Karpas-422 (cell line): ENCODE data around the gene C2orf49. TPM values are rescaled to one million over a fixed set of nuclear protein-coding genes. Genes with fewer than 3 reads are reported as not detected.

ENCODE experiments used
- DNase-seq: peaks from one replicate; pipeline ENCODE4 v3.0.0-alpha.2; 2015
- H2AFZ ChIP-seq: fragments of 200-600 bp; sonication (generic); 2 replicates; pipeline ENCODE4 v1.6.1; 2014; ENCODE audit warnings: antibody characterized with exemption, low read length, mixed read lengths
- H3K27ac ChIP-seq: fragments of 200-600 bp; sonication (generic); 2 replicates; pipeline ENCODE4 v1.5.1; 2014; ENCODE audit warnings: mild to moderate bottlenecking, low read length, moderate library complexity
- H3K27me3 ChIP-seq: fragments of 200-600 bp; sonication (generic); 2 replicates; pipeline ENCODE4 v1.6.1; 2014; ENCODE audit warnings: low read length, mixed read lengths
- H3K36me3 ChIP-seq: fragments of 200-600 bp; sonication (generic); 2 replicates; pipeline ENCODE4 v1.6.1; 2014; ENCODE audit warnings: low read length, mixed read lengths; ENCODE audit not compliant: insufficient read depth
- H3K4me1 ChIP-seq: fragments of 200-600 bp; sonication (generic); 2 replicates; pipeline ENCODE4 v1.6.1; 2014; ENCODE audit warnings: mild to moderate bottlenecking, low read length, mixed read lengths
- H3K4me2 ChIP-seq: fragments of 200-600 bp; sonication (generic); 2 replicates; pipeline ENCODE4 v1.6.1; 2014; ENCODE audit warnings: low read length, low read depth, mild to moderate bottlenecking; ENCODE audit not compliant: poor library complexity, severe bottlenecking
- H3K4me3 ChIP-seq: fragments of 200-600 bp; sonication (generic); 2 replicates; pipeline ENCODE4 v1.5.1; 2014; ENCODE audit warnings: mild to moderate bottlenecking, antibody characterized with exemption, low read length, mixed read lengths
- H3K79me2 ChIP-seq: fragments of 200-600 bp; sonication (generic); 2 replicates; pipeline ENCODE4 v1.6.1; 2014; ENCODE audit warnings: mild to moderate bottlenecking, low read length, mixed read lengths
- H3K9ac ChIP-seq: fragments of 200-600 bp; sonication (generic); 2 replicates; pipeline ENCODE4 v1.6.0; 2014; ENCODE audit warnings: low read length
- H3K9me2 ChIP-seq: fragments of 200-600 bp; sonication (generic), shearing (Covaris generic); replicated peaks from 2 replicates; pipeline ENCODE4 v1.6.0; 2014; ENCODE audit warnings: mild to moderate bottlenecking, low read length, moderate library complexity; ENCODE audit not compliant: insufficient read depth
- H3K9me3 ChIP-seq: fragments of 300-700, 200-600 bp; sonication (generic); 2 replicates; pipeline ENCODE4 v1.6.1; 2014; ENCODE audit warnings: low read length, mixed read lengths
- H4K20me1 ChIP-seq: fragments of 200-600 bp; sonication (generic); 2 replicates; pipeline ENCODE4 v1.6.1; 2014; ENCODE audit warnings: mild to moderate bottlenecking, antibody characterized with exemption, low read length, low read depth; ENCODE audit not compliant: insufficient read depth
- total RNA-seq: library from RNA; depleted of rRNA; stranded (reverse); fragments of >200 nt; shearing (Covaris generic); gene quantifications from 2 replicates; pipeline ENCODE4 v1.2.3, GENCODE V29; 2014; ENCODE audit warnings: low replicate concordance

Gene C2orf49
- total RNA-seq, 1 experiment from 2014 or later, result 26.3 TPM

- Histone ChIP-seq H3K9me2 (no peaks in the 10 kb centered on the region), H4K20me1 (no peaks in the 10 kb centered on the region), H3K4me1 (no peaks in the 10 kb centered on the region), H3K79me2 (no peaks in the 10 kb centered on the region), H3K27me3 (no peaks in the 10 kb centered on the region), H3K4me2 (no peak overlapping the region), H3K4me3 (no peak overlapping the region), H3K27ac (no peak overlapping the region), H2AFZ (no peak overlapping the region), H3K36me3 (no peaks in the 10 kb centered on the region), H3K9me3 (no peaks in the 10 kb centered on the region), H3K9ac (no peak overlapping the region)
- no peak for DNase-seq
Observed at GRCh38 chr2:105391763-105392662, 54.7 kb downstream of the C2orf49 start.

DNA sequence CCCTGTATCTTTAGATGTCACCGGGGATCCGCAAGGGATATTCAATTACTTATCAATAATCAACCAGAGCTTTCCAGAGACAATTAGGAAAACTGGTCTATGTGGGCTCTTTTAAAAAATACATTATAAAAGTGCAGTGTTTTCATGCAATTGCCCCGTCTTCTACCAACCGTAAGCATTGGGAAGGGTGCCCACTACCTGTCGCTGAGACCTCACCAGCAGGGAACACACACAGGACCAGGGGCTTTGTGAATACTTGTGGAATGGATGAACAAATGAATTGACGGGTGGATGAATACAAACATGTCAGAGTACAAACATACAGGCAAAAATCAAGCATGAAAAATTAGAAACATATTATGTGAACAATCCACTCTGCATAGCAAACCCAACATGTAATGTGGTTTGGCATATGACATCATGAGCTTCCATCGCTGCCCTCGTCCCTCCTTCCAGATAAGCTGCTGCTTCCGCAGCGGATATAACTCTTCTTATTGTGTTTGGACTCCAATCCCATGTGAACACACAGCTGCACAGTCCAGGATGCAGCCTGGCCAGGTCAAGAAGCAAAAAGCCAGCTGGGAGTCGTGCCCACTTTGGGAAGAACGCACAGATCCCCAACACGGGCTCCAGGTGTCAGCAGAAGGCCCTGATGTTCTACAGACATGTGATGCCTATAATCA is 56.2 kb downstream of the C2orf49 start:
- H3K36me3 ChIP-seq, result no peaks in the 10 kb centered on the region
- no peak overlapping the region for H3K4me2 ChIP-seq
- no peak overlapping the region for H3K9ac ChIP-seq
- H4K20me1 ChIP-seq, result no peaks in the 10 kb centered on the region
- H3K79me2 ChIP-seq, result no peaks in the 10 kb centered on the region
- H3K27me3 ChIP-seq, result no peaks in the 10 kb centered on the region
- no peak for DNase-seq
- no peaks in the 10 kb centered on the region for H3K9me3 ChIP-seq
- H3K4me3 ChIP-seq, result no peak overlapping the region
- no peak overlapping the region for H2AFZ ChIP-seq
- H3K9me2 ChIP-seq, result no peaks in the 10 kb centered on the region
- no peak overlapping the region for H3K27ac ChIP-seq
- no peaks in the 10 kb centered on the region for H3K4me1 ChIP-seq

DNA sequence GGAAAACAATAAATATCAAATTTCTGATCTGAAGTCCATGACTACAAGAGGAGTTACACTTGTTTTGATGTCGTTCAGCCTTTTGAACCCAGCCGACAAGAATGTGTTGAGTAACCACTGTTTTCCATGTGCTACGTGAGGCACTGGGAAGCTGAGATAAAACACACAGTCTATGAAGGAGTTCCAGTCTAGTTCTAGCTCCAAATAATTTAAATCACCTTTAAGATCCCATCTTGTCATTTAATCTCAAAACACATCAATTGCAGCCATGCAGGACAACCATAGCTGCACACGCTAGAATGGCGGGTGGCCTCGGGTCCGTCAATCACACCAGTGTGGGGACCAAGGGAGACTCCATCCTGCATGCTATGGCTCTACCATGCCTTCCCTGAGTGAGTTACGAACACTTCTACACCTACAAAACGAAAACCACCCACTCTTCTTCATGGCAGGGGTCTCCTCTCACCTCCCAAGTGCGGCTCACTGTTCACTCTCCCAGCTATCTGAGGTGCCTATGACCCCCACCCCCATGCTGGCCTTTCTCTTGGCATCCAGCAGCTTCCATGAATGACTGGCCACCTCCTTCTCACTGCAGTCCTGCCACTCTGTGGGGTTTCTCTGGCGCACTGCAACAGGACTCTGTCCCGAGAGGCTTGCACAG is 57.7 kb downstream of the C2orf49 start:
- Histone ChIP-seq H3K27me3 (no peaks in the 10 kb centered on the region), H3K9ac (no peak overlapping the region), H3K9me3 (no peaks in the 10 kb centered on the region), H3K9me2 (no peaks in the 10 kb centered on the region), H3K27ac (no peak overlapping the region), H4K20me1 (no peaks in the 10 kb centered on the region), H3K4me1 (no peaks in the 10 kb centered on the region), H2AFZ (no peak overlapping the region), H3K79me2 (no peaks in the 10 kb centered on the region), H3K4me2 (no peak overlapping the region), H3K4me3 (no peak overlapping the region), H3K36me3 (no peaks in the 10 kb centered on the region)
- no peak for DNase-seq

- H3K27me3 ChIP-seq, result no peaks in the 10 kb centered on the region
- no peaks in the 10 kb centered on the region for H3K9me3 ChIP-seq
- no peaks in the 10 kb centered on the region for H3K4me1 ChIP-seq
- no peak overlapping the region for H2AFZ ChIP-seq
- H3K9ac ChIP-seq, result no peak overlapping the region
- H3K4me2 ChIP-seq, result no peak overlapping the region
- H4K20me1 ChIP-seq, result no peaks in the 10 kb centered on the region
- no peaks in the 10 kb centered on the region for H3K79me2 ChIP-seq
- H3K4me3 ChIP-seq, result no peak overlapping the region
- H3K27ac ChIP-seq, result no peak overlapping the region
- no peaks in the 10 kb centered on the region for H3K9me2 ChIP-seq
- H3K36me3 ChIP-seq, result no peaks in the 10 kb centered on the region
- no peak for DNase-seq
Observed at GRCh38 chr2:105395691-105396090, 58.4 kb downstream of the C2orf49 start.

DNA sequence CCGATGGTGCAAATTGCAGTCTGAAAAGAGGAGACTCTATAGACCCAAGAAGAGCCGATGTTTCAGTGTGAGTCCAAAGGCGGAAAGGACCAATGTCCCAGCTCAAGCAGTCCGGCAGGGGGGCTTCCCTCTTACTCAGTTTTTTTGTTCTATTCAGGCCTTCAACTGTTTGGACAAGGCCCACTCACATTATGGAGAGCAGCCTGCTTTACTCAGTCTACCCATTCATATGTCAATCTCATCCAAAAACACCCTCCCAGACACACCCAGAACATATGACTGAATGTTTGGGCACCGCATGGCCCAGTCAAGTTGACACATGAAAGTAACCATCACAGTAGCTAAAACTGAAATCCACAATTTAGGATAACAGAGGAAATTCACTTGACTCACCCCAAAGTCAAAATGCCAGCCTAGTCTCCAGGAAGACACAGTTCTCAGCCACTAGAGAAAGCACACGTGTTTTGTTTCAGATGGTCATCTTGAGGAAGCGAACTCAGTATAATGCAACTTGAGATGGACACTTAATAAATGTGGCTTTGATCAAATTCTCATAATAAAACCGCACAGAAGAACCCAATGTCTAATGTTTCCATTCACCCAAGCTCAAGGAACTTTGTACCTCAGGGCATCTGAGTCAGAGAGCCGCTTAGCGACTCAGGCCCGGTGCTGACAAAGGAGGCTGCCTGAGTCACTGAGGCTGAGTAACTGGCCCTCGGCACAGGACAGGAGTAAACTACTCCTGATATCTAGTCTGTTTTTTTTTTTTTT is 59.1 kb downstream of the C2orf49 start:
- H3K79me2 ChIP-seq, result no peaks in the 10 kb centered on the region
- H2AFZ ChIP-seq, result no peak overlapping the region
- no peaks in the 10 kb centered on the region for H4K20me1 ChIP-seq
- no peak overlapping the region for H3K4me3 ChIP-seq
- no peaks in the 10 kb centered on the region for H3K36me3 ChIP-seq
- no peak overlapping the region for H3K27ac ChIP-seq
- H3K9ac ChIP-seq, result no peak overlapping the region
- no peaks in the 10 kb centered on the region for H3K9me3 ChIP-seq
- H3K9me2 ChIP-seq, result no peaks in the 10 kb centered on the region
- H3K4me1 ChIP-seq, result no peaks in the 10 kb centered on the region
- H3K4me2 ChIP-seq, result no peak overlapping the region
- no peaks in the 10 kb centered on the region for H3K27me3 ChIP-seq
- no peak for DNase-seq

- H3K9me2 ChIP-seq, result no peaks in the 10 kb centered on the region
- no peaks in the 10 kb centered on the region for H3K4me1 ChIP-seq
- no peaks in the 10 kb centered on the region for H3K79me2 ChIP-seq
- H2AFZ ChIP-seq, result no peak overlapping the region
- no peaks in the 10 kb centered on the region for H3K27me3 ChIP-seq
- no peaks in the 10 kb centered on the region for H3K9me3 ChIP-seq
- no peaks in the 10 kb centered on the region for H3K36me3 ChIP-seq
- no peak overlapping the region for H3K4me3 ChIP-seq
- H4K20me1 ChIP-seq, result no peaks in the 10 kb centered on the region
- H3K9ac ChIP-seq, result no peak overlapping the region
- no peak for DNase-seq
- H3K4me2 ChIP-seq, result no peak overlapping the region
- H3K27ac ChIP-seq, result no peak overlapping the region
Observed at GRCh38 chr2:105397025-105397722, 59.8 kb downstream of the C2orf49 start.

DNA sequence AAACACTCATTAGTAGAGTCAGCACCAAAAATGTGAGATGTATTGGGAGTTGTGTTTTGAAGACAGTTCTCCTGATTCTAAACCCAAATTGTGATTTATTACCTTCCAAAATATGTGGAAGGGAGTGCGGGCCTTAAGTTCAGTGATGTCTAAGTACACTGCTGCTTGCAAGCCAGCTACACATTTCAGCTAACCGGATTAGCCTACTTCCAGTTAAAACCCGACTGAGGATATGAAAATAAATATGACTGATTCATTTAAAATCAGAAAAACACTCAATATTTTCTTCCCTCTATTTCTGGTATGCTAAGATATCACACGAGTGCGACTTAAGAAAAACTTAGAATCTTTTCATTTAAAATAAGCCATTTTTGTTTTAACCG is 60.6 kb downstream of the C2orf49 start:
- Histone ChIP-seq H3K9me2 (no peaks in the 10 kb centered on the region), H3K79me2 (no peaks in the 10 kb centered on the region), H3K27ac (no peak overlapping the region), H3K27me3 (no peaks in the 10 kb centered on the region), H3K36me3 (no peaks in the 10 kb centered on the region), H4K20me1 (no peaks in the 10 kb centered on the region), H3K9ac (no peak overlapping the region), H3K4me2 (no peak overlapping the region), H3K4me3 (no peak overlapping the region), H3K4me1 (no peaks in the 10 kb centered on the region), H2AFZ (no peak overlapping the region), H3K9me3 (no peaks in the 10 kb centered on the region)
- no peak for DNase-seq
